Breast epithelium (tissue), 3 donors: ENCODE results near the gene FBXO27.

ENCODE experiments used
- CTCF ChIP-seq, 3 donors: fragments of 450-650 bp; IDR thresholded peaks; one replicate each; pipeline ENCODE4 v1.5.1; 2016 to 2017; ENCODE audit warnings: antibody characterized with exemption in 3 of 3, mild to moderate bottlenecking in 3 of 3, moderate library complexity in 3 of 3
- POLR2A ChIP-seq: fragments of 450-650 bp; IDR thresholded peaks from one replicate; pipeline ENCODE4 v1.6.1; 2016; ENCODE audit warnings: antibody characterized with exemption, mild to moderate bottlenecking, moderate library complexity

- TF ChIP-seq CTCF (IDR thresholded peaks at IDR 0.05): no peak
- TF ChIP-seq POLR2A: no peak
Measured at GRCh38 chr19:39001041-39001440, 31.3 kb downstream of the FBXO27 start.
